Astrocyte of the cerebellum (primary cell): ENCODE measurements around the gene CD276.

Source experiments
- DNase-seq: peaks from one replicate; pipeline ENCODE4 v3.0.0-alpha.2; 2011; ENCODE audit warnings: low read depth
- H3K4me3 ChIP-seq: 2 replicates; pipeline ENCODE4 v1.5.1; 2011; ENCODE audit warnings: mild to moderate bottlenecking, low read depth, low read length, moderate library complexity
- in situ Hi-C: cut with HindIII; loops from 2 replicates; pipeline ENCODE4 v1.10.0; 2017; ENCODE audit warnings: low sequenced_read_pairs
- TF ChIP-seq, protein P1 (sequence below): IDR thresholded peaks from 2 replicates; pipeline ENCODE4 v1.5.1; 2012; ENCODE audit warnings: low read length, low read depth, moderate library complexity, mild to moderate bottlenecking; ENCODE audit errors: missing control alignments

The CD276 gene

DNA sequence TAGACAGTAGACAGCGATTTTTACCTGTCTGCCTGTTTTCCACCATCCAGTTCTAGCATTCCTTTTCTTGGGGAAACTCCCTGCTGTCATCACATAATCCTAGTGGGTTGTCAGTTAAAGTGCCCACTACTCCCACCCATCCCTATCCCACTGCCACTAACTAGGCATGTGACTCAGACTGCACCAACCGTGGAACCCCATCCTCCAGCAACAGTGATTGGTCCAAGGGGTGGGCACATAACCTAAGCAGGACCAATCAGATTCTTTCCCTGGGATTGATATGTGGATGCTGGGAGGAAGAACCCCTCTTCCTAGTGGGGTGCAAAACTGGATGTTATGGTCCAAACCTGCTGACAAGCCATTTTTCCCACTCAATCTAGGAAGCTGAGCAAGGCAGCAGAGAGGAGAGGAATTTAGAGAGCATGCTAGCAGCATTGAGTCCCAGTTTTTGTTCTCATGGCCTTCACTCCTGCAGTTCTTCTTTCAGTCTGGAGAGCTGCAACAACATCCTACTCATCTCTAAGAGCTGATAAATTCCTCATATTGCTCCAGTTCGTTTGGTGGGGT is 72.8 kb downstream of the CD276 start:
- in situ Hi-C loops = no loop called here
- H3K4me3 ChIP-seq = no peak overlapping the region
- DNase-seq = no peak
- TF ChIP-seq, protein P1, sequence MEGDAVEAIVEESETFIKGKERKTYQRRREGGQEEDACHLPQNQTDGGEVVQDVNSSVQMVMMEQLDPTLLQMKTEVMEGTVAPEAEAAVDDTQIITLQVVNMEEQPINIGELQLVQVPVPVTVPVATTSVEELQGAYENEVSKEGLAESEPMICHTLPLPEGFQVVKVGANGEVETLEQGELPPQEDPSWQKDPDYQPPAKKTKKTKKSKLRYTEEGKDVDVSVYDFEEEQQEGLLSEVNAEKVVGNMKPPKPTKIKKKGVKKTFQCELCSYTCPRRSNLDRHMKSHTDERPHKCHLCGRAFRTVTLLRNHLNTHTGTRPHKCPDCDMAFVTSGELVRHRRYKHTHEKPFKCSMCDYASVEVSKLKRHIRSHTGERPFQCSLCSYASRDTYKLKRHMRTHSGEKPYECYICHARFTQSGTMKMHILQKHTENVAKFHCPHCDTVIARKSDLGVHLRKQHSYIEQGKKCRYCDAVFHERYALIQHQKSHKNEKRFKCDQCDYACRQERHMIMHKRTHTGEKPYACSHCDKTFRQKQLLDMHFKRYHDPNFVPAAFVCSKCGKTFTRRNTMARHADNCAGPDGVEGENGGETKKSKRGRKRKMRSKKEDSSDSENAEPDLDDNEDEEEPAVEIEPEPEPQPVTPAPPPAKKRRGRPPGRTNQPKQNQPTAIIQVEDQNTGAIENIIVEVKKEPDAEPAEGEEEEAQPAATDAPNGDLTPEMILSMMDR = no peak

DNA sequence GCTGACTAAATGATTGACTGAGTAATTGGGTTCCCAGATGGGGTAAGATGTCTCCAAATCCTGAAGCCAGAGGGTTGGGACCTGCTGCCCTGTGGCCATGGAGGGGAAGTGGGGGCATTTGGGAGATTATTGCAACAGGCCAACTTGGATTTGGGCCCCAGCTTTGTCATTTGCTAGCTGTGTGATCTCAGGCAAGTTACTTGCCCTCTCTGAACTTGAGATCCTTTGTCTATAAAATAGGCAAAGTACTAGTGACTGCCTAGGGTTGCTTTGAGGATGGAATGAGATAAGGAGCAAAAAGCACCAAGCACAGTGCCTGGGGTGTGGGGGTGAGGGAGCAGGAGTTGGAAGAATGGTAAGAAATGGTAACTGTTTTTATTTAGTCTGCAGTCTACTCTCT is 73.4 kb downstream of the CD276 start:
- no peak overlapping the region for H3K4me3 ChIP-seq
- in situ Hi-C loops = no loop called here
- TF ChIP-seq, protein P1 = no peak
- no peak for DNase-seq

DNA sequence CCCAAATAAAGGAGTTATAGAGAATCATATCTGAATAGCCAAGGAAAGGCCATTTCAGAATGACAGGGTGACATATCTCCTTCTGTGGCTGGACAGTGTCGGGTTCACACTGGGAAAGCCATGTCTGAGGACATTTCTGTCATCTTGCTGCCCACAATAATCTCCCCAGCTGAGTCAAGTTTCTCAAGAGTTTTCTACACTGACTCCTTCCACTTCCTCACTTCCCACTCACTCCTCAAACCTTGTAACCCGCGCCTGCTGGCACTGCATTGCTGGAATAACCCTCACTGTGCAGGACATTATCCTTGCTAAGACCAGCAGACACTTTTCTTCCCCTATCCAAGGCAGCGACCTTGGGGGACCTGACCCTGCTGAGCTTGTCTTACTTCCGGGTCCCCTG is 74.3 kb downstream of the CD276 start:
- no peak overlapping the region for H3K4me3 ChIP-seq
- in situ Hi-C loops = no loop called here
- DNase-seq = no peak
- TF ChIP-seq, protein P1 = no peak

DNA sequence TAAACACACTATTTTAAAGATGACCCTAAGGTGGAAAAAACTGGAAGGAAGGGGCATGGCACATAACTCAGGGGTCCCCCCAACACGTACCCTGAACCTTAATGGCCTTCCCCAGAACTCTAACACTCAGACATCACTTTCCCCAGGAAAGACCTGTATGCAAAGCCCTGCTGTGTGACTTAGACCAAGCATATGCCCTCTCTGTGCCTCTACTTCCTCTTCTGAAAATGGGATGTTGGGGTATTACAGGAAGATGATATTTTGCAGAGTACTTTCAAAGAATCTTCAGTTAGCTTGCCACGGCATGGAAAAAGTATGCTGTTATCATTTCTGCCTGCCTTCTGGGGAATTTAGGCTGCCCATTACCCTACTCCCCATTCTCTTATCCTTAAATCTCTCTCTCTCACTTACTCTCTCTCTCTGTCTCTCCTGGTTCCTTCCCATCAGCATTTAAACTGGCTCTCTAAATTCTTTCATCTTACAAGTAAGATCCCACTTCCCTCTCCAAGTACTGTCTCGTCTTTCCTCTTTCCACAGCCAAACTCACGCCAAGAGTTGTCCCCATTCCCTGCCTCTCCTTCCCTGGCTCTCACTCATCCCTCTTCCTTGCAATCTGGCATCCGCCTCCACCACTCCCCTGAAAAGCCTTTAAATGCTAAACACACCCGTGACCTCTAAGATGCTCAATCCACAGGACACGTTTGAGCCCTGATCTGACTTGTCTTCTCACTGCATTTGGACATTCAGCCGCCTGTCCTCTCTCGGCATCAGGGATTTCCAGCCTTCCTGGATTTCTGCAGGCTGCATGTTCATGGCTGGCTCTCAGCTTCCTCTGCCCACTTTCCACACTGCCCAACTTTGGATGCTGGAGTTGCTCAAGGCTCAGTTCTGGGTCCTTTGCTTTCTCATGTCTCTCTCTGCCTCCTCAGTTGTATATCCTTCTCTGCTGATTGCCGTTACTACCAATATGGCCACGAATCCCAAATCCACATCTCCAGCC is 76.4 kb downstream of the CD276 start:
- no peak overlapping the region for H3K4me3 ChIP-seq
- in situ Hi-C loops = no loop called here
- TF ChIP-seq, protein P1 = no peak
- no peak for DNase-seq

DNA sequence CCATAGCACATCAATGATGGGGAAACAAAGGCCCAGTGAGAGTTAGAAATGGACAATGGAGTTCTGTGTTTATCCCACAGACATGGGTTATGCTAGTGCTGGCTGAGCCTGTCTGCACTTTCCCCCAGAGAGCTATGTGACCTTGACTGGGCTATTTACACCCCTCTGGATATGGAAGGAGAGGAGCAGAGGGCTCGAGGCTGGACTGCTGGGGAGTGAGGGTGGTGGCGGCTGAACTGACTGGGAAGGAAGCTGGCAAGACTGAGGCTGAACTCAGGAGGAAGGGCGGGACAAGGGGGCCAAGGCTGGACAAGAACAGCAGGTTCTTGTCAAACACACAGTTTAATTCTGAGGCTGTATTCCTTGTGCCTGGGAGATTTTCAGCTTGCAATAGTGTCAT is 79.7 kb downstream of the CD276 start:
- in situ Hi-C loops = no loop called here
- TF ChIP-seq, protein P1 = no peak
- DNase-seq = no peak
- no peak overlapping the region for H3K4me3 ChIP-seq
